Lung microvascular endothelial cell (primary cell): Measurements from ENCODE around the gene GALNT12. TPM values are rescaled to one million over a fixed set of nuclear protein-coding genes. Genes with fewer than 3 reads are reported as not detected.

ENCODE experiments used
- DNase-seq, 2 donors: peaks; one replicate each; pipeline versions ENCODE4 v3.0.0 to v3.0.0-alpha.2; 2010; ENCODE audit warnings: low read depth in 2 of 2
- total RNA-seq: library from RNA; depleted of rRNA; stranded (reverse); fragments of >200 nt; gene quantifications from 2 replicates; pipeline ENCODE4 v1.2.1, GENCODE V29; 2014

The GALNT12 gene
- total RNA-seq, 1 donor from 2014 or later = under 0.01 TPM

GRCh38 chr9:98781588-98782383, 25.7 kb upstream of the GALNT12 start:
- no peak for DNase-seq

GRCh38 chr9:98783518-98784226, 23.8 kb upstream of the GALNT12 start:
- no peak for DNase-seq

- no peak for DNase-seq
Measured at GRCh38 chr9:98784831-98785806, 22.4 kb upstream of the GALNT12 start.

GRCh38 chr9:98786750-98787510, 20.5 kb upstream of the GALNT12 start:
- DNase-seq = no peak

- no peak for DNase-seq
Measured at GRCh38 chr9:98787766-98788335, 19.6 kb upstream of the GALNT12 start.

DNA sequence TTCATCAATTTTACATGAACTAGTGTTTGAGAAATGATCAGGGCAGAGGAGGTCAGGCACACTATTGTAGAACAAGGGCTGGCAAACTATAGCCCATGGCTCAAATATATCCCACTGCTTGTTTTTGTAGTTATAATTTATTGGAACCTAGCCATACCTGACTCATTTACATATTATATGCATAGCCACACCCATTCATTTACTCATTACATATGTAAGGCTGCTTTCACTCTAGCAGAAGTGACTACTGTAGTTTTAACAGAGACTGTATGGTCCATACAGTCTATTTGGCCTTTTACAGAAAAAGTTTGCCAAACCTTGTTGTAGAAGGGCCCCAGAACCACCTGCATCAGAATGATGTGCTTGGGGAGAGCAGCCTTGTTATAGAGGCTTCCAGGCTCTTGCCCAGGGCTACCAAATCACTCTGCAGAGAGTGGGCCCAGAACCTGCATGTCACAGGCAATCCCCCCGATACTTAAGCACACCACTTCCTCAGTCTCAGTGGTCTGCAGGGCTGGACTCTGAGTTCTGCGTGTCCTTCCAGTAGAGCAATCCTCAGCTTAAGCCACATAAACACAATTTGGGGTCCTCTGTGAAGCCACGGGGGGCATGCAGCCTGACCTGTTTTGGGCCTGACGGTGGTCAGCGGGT, 17.9 kb upstream of the GALNT12 start:
- DNase-seq = no peak

DNA sequence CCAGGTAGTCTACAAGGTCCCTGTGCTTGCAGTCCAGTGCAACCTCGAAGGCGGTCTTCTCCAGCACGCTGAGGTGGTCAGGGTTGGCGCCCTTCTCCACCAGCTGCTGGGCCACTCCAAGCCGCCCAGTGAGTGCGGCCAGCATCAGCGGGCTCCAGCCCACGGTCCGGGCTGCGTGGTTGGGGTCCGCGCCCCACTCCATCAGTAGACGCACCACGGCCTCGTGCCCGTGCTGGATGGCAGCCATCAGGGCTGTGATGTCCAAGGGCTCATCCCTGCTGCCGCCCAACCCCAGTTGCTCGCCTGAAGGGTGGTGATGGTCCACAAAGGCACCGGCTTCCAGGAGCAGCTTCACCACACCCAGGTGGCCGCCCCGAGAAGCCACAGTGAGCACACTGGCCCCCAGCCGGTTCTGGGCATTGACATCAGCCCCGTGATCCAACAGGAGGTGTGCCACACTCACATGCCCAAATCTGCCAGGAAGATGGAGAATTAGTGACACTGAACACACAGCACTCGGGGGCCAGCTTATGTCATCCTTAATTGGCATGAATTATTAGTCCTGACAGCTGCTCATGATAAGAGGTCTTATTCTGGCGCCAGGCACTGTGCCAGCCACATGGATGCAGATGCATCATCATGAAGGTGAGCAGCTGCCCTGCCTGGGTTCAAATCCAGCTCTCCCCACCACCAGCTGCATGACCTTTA, 17.2 kb upstream of the GALNT12 start:
- DNase-seq = no peak

- peak; percentile 76 to 82 for DNase-seq
Measured at GRCh38 chr9:98790842-98791607, 16.4 kb upstream of the GALNT12 start.

- no peak for DNase-seq
Measured at GRCh38 chr9:98791608-98792490, 15.6 kb upstream of the GALNT12 start.

- no peak for DNase-seq
Measured at GRCh38 chr9:98793031-98793430, 14.4 kb upstream of the GALNT12 start.

DNA sequence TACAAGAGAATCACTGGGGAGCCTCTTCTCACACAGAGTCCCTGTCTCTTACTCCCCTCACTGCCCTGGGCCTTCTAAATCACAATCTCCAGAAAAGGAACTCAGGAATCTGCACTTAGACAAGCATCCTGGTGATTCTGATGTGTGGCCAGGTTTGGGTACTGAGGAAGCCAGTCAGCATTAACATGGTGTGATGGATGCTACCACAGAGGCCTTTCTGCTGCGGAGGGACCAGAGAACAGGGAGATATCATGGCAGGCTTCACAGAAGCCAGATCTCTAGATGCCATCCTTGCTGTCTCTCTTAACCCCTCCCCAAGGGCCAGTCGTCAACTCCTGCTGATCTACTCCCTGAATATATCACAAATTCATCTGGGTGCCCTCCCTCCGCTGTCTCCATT, 12.7 kb upstream of the GALNT12 start:
- no peak for DNase-seq

DNA sequence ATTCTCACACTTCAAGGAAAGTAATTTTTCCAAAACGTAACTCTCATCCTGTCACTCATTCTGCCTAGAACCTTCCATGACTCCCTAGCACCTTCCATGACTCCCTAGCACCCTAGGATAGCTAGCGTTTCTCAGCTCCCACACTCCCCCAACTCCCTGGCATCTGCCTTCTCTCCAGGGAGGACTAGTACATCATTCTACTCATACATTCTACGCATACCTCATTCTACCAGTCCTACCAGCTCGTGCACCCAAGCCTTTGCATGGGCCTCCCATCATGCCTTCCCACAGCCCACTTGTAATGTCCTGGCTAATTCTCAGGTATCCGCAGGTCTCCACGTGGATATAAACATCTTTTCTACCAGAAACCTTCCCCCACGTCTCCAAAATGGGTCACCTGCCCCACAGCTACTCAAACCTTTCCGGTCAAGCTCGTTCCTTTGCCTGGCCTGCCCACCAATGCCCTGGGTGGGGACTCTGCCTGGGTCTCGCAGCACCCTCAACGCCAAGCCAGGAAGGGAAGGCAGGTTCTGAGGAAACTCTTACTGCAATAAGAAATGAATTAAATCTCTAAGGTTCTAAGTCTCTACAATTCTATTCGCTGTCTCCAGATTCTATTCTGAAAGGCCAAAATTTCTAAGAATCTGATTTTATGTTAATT, 12.0 kb upstream of the GALNT12 start:
- DNase-seq = no peak

DNA sequence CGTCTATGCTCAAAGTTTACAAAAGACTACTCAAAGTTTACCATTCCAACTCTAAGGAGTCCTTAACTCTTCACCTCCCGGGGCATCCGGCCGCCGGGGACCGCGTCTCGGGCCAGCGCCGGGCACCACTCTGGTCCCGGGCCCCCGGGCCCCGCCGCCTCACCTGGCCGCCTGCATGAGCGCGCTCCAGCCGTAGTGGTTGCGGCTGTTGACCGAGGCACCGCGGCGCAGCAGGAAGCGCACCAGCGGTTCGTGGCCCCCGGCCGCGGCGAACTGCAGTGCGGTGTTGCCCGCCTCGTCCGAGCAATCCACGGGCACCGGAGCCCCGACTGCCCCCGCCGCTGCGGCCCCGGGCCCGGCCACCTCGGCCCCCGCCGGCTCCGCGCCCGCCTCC, 11.5 kb upstream of the GALNT12 start:
- DNase-seq = peak; percentile 27 to 44

DNA sequence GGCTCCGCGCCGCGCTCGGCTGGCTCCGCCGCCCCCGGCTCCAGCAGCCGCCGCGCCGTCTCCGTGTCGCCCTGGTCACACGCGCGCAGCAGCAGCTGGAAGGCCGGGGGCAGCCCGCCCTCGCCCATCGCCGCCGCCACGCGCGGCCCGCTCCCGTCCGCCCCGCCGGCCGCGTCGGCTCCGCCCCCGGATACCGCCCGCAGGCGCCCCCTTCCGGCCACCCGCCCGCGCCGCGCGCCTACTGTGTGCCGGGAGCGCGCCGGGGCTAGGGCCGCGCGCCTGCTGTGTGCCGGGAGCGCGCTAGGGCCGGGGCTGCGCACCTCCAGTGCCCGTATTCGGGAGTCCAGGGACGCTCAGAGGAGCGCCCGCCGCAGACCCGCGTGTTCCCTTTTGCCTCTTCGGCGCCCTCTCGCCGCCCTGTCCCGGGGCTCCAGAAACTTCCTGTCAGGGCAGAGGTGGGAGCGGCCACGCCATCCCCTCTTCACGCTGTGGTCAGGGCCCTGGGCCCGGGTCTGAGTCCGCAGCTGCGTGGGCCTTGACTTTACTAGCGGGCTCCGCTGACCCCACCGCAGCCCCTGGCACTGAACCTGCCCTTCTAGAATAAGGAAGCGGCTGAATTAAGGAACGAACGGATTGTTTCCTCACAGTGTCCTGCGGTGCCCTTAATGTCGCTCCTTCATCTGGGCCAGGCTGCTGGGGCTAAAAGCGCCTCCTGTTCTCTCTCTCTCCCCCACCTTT, 10.9 kb upstream of the GALNT12 start, which contains the start of gene ANKS6:
ANKS6 (minus strand) TSS at position 192 of the 738 bp plus-strand sequence; CDS start at position 128, 64 bp downstream.
- DNase-seq = peak; percentile 68 to 81

GRCh38 chr9:98797491-98797890, 10.0 kb upstream of the GALNT12 start:
- no peak for DNase-seq

GRCh38 chr9:98798254-98798653, 9.2 kb upstream of the GALNT12 start:
- DNase-seq = no peak
